Testis (tissue), 3 donors: ENCODE measurements around the gene SLC39A3. TPM values are rescaled to one million over a fixed set of nuclear protein-coding genes. Genes with fewer than 3 reads are reported as not detected.

Experiments used
- DNase-seq: peaks from one replicate; pipeline ENCODE4 v3.0.0-alpha.2; 2019
- H3K27ac ChIP-seq, 2 donors: fragments of 200-600 bp; sonication (generic); one replicate each; pipeline ENCODE4 v1.5.1; 2019
- H3K27me3 ChIP-seq: fragments of 200-600 bp; sonication (generic); one replicate; pipeline ENCODE4 v1.5.1; 2019
- H3K36me3 ChIP-seq: fragments of 200-600 bp; sonication (generic); one replicate; pipeline ENCODE4 v1.5.1; 2017; ENCODE audit warnings: low read depth; ENCODE audit errors: missing control alignments
- H3K4me1 ChIP-seq: fragments of 200-600 bp; sonication (generic); one replicate; pipeline ENCODE4 v1.5.1; 2019
- H3K4me3 ChIP-seq, 2 donors: fragments of 200-600 bp; sonication (generic); one replicate each; pipeline ENCODE4 v1.5.1; 2017 to 2019
- H3K9me3 ChIP-seq: fragments of 200-600 bp; sonication (generic); one replicate; pipeline ENCODE4 v1.5.1; 2017
- POLR2A ChIP-seq: fragments of 450-650 bp; IDR thresholded peaks from one replicate; pipeline ENCODE4 v1.6.1; 2017; ENCODE audit warnings: antibody characterized with exemption, mild to moderate bottlenecking, moderate library complexity
- WGBS, 2 donors: methylation state at CpG; one replicate each; pipeline ENCODE4 v1.1.5; 2018; 5-methylcytosine and 5-hydroxymethylcytosine counted together
- intact Hi-C: fragments of 100-400 bp; cut with DNase I; formaldehyde crosslinking; loops from one replicate; pipeline ENCODE4 v1.15.1; 2023; ENCODE audit warnings: low total_unique reads
- polyA plus RNA-seq: library from polyadenylated mRNA; stranded (reverse); fragments of 350-450 nt; fragmentation: Illumina TruSeq; extraction: RNeasy Lipid Tissue Mini Kit (QIAGEN cat#74804); gene quantifications from one replicate; pipeline ENCODE4 v1.2.3, GENCODE V29; 2014; ENCODE audit warnings: low read depth, low replicate concordance; ENCODE audit not compliant: insufficient read depth
- total RNA-seq, 2 donors: library from RNA; depleted of rRNA; stranded (reverse); fragments of >200 nt; gene quantifications; one replicate each; pipeline ENCODE4 v1.2.3, GENCODE V29; 2016
- TF ChIP-seq, protein P1 (sequence below), 3 experiments: fragments of 450-650 bp in 2 of 3; fragments of 200-600 bp in 1 of 3; sonication (generic) in 1 of 3; IDR thresholded peaks; one replicate each; pipeline ENCODE4 v1.5.1; 2016 to 2019; ENCODE audit warnings: antibody characterized with exemption in 3 of 3, mild to moderate bottlenecking in 2 of 3, moderate library complexity in 1 of 3

Gene SLC39A3
- total and polyA plus RNA-seq, 3 donors from 2014 or later = 126 to 198 (median 160) TPM

DNA sequence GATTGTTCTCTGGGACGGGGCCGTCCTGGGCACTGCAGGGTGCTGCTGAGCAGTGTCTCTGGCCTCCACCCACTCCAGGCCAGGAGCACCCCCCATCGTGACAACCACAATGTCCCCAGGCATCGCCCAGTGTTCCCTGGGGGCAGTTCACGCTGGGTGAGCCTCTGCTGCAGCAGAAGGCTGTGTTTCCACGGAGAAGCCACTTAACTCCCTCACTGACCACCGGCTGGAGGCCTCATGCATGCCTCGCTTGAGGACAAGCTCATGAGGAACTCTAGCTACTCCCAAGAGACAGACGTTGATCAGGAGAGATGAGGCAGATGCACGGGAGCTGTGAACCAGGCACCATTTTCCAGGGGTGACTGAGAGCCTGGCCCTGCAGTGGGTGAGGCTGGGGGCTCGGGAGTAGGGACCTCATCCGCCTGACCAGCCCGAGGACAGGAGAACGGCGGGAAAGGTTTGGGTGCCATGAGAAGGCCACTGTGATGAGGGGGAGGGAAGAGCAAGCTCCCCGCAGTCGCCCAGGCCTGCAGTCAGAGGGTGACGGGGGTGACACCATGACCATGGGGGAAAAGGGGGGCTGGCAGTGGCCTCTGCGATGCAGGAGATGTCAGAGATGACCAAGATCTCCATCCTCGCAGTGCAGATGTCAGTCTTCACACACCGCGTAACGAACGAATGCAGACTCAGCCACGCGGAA is 5.1 kb downstream of the SLC39A3 start:
- 90 to 91% methylated on average over 18 to 26 of the region's 26 CpGs for WGBS, 2 donors
- Histone ChIP-seq H3K4me1 (peaks cover 7% of the 10 kb centered on the region), H3K36me3 (no peaks in the 10 kb centered on the region), H3K4me3 (no peak overlapping the region), H3K27me3 (no peaks in the 10 kb centered on the region), H3K9me3 (no peaks in the 10 kb centered on the region), H3K27ac (no peak overlapping the region)
- no peak for DNase-seq
- intact Hi-C loops = no loop called here
- TF ChIP-seq, protein P1, sequence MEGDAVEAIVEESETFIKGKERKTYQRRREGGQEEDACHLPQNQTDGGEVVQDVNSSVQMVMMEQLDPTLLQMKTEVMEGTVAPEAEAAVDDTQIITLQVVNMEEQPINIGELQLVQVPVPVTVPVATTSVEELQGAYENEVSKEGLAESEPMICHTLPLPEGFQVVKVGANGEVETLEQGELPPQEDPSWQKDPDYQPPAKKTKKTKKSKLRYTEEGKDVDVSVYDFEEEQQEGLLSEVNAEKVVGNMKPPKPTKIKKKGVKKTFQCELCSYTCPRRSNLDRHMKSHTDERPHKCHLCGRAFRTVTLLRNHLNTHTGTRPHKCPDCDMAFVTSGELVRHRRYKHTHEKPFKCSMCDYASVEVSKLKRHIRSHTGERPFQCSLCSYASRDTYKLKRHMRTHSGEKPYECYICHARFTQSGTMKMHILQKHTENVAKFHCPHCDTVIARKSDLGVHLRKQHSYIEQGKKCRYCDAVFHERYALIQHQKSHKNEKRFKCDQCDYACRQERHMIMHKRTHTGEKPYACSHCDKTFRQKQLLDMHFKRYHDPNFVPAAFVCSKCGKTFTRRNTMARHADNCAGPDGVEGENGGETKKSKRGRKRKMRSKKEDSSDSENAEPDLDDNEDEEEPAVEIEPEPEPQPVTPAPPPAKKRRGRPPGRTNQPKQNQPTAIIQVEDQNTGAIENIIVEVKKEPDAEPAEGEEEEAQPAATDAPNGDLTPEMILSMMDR (IDR thresholded peaks at IDR 0.05) = no peak
- TF ChIP-seq POLR2A = no peak

DNA sequence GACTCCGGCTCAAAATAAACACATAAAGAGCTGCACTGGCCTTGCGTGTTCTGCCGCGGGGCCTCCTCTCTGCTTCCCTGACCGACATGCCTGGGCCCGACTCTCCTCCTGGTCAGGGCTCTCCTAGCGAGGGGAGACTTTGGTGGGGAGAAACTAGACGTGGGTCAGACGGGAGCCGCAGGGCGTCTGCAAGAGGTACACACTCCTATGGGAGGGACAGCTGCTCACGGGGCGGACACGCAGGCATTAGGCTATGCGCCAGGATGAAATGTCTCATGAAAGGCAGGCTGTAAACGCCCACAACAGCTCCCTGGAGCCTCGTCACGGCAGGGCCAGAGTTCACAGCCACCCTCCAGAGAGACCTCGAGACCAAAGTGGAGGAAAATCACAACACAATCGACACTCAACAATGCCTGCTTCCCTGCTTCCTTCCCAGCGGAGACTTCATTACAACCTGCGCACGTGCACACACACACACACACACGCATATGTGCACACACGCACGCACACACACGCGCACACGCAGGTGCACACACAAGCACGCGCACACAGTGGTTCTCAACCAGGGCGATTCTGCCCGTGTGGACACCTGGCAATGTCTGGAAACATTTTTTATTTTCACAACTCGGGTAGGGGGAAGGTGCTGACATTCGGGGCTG is 5.8 kb downstream of the SLC39A3 start:
- Histone ChIP-seq H3K27me3 (no peaks in the 10 kb centered on the region), H3K27ac (no peak overlapping the region), H3K4me1 (peaks cover 3% of the 10 kb centered on the region), H3K36me3 (no peaks in the 10 kb centered on the region), H3K4me3 (no peak overlapping the region), H3K9me3 (no peaks in the 10 kb centered on the region)
- TF ChIP-seq, protein P1 (IDR thresholded peaks at IDR 0.05) = no peak
- TF ChIP-seq POLR2A = no peak
- 85 to 94% methylated on average over 20 to 35 of the region's 35 CpGs for WGBS, 2 donors
- intact Hi-C loops = no loop called here
- no peak for DNase-seq

DNA sequence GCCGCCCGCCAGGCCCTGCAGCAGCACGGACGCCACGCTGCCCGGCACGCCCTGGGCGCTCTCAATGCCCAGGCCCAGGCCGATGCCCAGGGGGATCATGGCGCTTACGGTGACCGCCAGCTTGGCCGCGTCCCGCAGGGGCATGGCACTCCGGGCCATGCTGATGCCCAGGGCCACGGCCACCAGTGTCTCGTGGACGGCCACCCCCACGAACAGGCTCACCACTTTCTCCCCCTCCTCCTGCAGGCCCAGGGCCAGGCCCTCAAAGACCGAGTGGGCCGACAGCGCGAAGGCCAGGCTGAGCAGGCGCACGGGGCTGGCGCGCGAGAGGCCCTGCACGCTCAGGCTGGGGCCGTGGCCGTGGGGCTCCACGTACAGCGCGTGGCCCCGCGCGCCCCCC is 6.9 kb downstream of the SLC39A3 start:
- intact Hi-C loops = no loop called here
- H3K9me3 ChIP-seq = no peaks in the 10 kb centered on the region
- no peaks in the 10 kb centered on the region for H3K27me3 ChIP-seq
- 95 to 100% methylated on average over 4 to 26 of the region's 38 CpGs for WGBS, 2 donors
- no peak overlapping the region for H3K27ac ChIP-seq
- DNase-seq = no peak
- H3K4me3 ChIP-seq = no peak overlapping the region
- TF ChIP-seq POLR2A = no peak
- TF ChIP-seq, protein P1 (IDR thresholded peaks at IDR 0.05) = no peak
- no peaks in the 10 kb centered on the region for H3K4me1 ChIP-seq
- no peaks in the 10 kb centered on the region for H3K36me3 ChIP-seq

DNA sequence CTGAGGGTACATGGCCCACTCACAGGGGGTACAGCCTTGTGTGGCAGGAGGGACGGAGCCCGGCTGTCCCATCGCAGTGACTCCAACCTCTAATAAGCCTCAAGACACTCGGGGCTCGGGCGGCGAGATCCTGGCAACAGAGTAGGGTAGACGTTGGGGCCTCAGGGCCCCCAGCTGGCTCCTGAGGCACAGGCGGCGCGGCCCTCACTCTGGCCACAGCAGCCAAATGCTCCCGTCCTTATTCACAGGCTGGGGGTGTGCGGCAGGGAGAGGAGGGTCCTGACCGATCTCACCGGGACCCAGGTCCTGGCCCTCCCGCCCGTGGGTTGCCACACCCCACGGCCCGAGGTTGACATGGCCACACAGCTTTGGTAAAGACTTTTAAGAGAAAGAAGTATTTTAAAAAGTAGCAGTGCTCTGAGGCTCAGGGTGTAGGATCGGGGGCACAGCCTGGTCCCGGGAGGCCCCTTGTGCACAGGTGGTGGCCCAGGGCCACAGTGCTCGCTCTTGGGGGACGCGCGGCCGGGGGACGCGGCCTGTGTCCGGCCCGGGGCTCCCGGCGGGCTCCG is 7.6 kb downstream of the SLC39A3 start:
- intact Hi-C loops = no loop called here

More for the DNA sequence above, 7.6 kb downstream of the SLC39A3 start:
- H3K4me3 ChIP-seq = no peak overlapping the region
- no peak overlapping the region for H3K27ac ChIP-seq
- H3K9me3 ChIP-seq = no peaks in the 10 kb centered on the region
- H3K27me3 ChIP-seq = no peaks in the 10 kb centered on the region
- no peaks in the 10 kb centered on the region for H3K4me1 ChIP-seq
- no peak for TF ChIP-seq POLR2A
- TF ChIP-seq, protein P1 (IDR thresholded peaks at IDR 0.05) = no peak
- WGBS, 2 donors = 91 to 95% methylated on average over 21 to 32 of the region's 33 CpGs
- DNase-seq = no peak
- no peaks in the 10 kb centered on the region for H3K36me3 ChIP-seq
